Activated naive CD4-positive, alpha-beta T cell treated with Interleukin-2 at 50 U/mL for 16 hours (primary cell): ENCODE measurements around the gene SBNO2.

Experiments
- DNase-seq: peaks from one replicate; pipeline ENCODE4 v3.0.0-alpha.2; 2020

Gene SBNO2

DNA sequence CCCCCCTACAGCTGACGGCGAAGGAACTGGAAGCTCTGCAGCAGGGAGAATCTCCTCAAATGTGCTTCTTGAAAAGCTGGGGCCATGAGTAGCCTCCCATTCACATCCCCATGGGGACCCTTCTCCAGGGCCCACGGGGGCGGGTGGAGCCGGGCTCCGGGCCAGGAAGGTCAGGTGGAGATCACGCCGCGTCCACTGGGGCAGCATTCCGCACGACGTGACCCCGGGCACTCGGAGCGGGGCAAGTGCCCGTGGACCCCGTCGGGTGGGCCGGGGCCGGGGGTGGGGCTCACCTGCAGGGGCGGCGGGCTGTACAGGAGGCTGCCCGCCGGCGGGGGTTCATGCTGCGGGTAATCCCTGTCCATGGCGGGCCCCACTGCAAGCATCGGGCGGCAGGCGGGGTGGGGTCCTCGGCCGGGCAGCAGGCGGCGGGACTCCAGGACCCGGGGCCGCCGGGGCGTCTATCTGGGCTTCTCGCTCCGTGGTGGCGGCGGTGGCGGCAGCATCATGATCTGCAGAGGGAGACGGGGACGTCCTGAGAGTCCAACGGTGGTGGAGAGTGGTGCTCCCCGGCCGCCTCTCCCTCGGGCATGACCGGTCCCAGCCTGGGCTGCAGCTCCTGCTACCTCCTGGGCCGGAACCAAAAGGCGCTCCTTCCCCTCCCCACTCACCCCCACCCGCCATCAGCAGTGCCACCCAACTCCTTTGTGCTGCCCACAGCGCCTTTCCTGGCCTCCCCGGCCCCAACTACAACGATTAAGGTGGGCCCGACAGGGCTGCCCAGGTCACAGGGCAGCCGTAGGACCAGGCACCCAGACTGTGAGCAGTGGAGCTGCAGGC, 20.0 kb downstream of the SBNO2 start:
- no peak for DNase-seq

DNA sequence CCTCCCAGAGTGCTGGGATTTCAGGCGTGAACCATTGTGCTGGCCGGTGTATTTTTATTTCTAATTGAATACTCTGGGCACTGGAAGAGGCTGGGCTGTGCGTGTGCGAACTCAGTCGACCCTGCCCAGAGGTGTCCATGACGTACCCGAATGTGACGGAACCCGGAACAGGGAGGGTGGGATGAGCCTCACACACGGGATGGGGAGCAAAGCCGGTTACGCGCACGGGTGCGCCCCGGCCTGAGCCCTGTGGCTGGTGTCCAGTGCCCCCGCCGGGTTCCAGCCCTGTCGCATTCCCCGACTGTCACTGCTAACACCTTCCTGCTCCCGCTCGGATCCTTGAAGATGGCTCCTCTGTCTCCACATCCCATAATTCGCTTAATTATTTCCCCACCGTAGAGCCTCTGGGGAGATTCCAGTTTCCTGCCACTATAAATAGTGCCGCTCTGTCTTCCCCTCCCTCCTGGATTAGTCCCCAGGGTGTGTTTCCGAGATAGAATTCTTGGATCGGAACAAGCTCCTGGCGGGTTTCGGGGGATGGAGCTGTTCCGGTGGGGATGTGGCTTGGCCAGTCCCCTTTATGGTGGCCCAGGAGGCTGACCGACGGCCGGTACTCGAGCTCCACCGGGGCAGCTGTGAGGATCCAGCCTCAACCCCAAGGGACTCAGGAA, 22.0 kb downstream of the SBNO2 start:
- DNase-seq, result no peak

DNA sequence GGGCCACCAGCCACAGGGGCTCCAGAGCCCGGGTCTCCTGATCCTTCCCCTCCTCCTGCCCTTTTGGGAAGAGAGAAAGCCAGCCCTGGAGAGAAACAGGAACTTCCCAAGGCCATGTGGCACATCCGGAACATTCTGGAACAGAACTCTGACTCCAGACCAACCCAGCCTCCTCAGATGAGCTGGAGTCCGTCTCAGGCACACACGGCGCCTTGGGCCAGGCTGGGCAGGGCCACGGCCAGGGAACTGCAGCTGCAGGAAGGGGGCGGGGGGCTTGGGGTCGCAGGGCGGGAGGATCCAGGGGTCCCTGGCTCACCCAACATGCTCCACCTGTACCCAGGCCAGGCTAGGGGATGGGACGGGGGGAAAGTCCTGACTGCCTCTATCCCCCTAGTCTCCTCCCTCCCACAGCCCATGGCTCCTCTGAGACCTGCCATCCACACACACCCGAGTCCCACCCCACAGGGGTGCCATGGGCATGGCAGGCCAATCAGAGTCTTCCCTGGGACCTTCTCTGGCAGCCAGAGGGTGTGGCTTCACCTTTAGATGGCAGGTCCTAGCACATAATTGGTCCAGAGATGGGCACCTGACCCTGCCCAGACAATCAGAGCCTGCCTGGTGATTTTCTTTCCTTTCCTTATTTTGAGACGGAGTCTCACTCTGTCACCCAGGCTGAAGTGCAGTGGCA, 22.9 kb downstream of the SBNO2 start:
- DNase-seq, result no peak

DNA sequence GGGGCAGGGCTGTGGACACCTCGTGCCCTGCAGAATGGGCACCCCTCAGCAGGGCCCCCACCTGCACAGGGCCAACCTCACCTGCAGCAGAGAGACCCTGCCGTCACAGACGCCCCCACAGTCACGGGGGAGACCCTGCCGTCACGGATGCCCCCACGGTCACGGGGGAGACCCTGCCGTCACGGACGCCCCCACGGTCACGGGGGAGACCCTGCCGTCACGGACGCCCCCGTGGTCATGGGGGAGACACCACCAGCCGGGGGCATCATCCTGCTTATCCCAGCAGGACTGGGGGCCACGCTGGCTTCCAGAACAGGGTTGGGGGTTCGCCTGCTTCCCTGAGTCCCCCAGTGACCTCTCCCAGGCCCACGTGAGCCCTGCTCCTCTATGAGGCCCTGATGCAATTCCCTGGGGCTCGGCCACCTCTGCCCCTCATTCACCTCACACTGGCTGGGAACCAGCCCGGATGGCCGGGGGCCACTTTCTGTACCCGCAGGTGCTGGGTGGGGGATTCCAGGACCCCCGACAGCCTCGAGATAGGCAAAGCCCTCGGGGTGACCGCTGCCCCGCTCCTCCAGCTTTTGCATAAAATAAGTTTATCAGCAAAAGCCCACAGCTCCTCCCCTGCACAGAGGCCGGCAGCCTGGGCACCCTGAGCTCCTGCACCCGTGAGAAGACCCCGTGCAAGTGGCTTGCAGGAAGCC, 23.6 kb downstream of the SBNO2 start:
- DNase-seq, result no peak

DNA sequence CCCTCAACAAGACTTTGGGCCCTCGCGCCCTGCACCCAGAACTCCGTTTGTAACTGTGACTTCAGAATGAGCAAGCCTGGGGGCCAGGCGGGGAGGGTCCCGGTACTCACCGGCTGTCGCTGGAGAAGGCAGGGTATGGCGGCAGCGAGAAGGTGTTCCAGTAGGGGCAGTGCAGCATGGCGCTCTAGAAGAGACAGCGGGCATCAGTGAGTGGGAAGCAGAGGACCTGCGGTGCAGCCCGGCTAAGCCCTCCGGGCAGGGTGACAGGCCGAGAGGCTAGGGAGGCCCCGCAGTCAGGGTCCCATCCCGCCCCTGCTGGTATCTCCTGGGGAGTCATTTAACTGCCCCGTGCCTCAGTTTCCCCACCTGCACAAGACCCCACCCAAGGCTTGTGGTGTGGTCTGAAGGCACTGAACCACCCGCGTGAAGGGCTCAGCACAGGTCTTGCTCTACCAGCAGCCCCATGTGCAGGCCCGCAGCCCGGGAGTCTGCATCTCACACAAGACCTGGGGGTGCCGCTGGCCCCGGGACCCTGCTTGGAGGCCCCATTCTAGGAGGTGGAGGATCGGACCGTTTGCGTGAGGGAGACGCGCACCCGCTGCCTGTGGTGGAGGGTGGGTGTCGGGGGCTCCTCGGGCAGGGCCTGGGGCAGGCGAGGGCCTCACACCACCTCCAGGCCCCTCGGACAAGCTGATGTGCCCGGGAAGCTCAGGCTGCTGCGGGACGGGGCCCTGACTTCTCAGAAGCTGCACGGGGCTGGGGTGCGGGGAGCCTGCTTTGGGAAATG, 24.6 kb downstream of the SBNO2 start:
- DNase-seq, result no peak

DNA sequence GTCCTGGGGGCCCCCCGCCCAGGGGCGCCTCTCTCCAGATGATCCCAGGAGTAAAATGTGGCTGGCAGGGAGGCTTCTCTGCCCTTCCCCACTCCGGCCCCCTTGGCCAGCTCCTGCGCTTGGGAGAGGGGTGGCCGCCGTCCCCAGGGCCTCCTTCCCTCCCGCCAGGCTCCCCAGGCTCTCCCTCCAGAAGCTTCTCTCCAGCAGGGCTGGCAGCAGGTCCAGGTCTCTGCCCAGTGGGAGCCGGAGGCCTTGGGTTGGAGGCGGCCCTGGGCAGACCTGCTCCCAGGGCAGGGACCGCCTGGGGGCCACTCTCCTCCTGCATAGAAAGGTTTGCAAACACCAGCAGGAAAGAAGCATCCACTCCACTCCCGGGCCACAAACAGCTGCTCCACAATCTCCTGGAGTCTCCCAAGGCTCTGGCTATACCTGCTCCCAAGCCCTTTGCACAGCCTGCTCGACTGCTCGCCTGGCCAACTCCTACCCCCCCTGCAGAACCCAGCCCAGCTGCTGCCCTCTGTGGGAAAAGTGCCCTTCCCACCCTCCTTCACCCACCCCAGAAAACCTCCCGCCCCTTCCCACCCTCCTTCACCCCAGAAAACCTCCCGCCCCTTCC, 26.0 kb downstream of the SBNO2 start:
- DNase-seq, result no peak

DNA sequence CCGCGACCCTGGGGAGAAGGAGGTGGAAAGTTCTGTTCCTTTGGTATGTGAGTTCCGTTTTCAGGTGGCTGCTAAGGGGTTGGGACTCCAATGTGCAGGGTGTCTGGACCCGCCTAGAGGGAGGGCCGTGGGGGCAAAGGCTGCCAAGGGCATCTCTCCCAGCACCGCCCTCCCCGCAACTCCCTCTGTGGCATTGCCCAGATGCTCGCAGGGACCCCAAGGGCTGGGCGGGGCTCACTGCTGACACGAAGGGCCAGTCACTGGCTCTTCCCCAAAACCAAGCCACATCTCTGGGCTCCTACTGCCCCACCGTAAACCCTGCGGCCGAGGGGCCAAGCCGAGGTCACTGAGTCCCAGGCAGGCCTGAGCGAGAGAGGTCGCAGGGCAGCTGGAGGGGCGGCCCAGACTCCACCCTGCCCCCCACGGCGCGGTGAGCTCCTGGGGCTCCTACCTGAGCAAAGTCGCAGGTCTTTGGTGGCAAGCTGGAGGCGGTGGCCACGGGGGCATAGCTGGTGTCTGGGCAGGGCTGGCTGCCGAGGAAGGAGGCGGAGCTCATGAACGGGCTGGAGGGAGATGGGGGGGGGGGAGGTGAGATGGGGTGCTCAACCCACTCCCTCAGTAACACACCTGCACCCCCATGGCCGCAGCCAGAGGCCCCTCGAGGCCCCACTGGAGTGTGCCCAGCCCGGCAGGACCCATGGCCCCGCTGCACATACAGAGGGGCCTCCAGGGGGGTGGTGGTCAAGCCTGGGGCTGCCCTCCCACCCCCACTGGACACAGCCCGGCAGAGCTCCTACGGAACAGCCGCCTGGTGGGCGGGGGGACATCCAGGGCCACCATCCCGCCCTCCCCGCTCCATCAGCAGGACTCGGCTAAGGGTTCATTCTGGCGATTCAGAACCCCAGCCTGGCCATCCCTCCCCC, 26.9 kb downstream of the SBNO2 start:
- no peak for DNase-seq

DNA sequence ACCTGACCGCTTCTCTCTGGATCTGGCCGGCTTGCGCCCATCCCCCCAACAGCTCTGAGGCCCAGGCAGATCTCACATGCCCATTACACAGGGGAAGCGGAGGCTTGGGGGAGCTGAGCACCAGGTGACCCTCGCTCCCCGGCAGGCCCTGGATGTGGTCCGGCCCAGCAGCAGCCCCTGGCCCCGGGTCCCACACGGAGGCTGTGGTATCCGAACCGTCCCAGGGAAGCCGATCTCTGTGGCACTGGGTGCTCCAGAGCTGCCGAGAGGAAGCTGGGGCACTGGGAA, 27.7 kb downstream of the SBNO2 start:
- no peak for DNase-seq

DNA sequence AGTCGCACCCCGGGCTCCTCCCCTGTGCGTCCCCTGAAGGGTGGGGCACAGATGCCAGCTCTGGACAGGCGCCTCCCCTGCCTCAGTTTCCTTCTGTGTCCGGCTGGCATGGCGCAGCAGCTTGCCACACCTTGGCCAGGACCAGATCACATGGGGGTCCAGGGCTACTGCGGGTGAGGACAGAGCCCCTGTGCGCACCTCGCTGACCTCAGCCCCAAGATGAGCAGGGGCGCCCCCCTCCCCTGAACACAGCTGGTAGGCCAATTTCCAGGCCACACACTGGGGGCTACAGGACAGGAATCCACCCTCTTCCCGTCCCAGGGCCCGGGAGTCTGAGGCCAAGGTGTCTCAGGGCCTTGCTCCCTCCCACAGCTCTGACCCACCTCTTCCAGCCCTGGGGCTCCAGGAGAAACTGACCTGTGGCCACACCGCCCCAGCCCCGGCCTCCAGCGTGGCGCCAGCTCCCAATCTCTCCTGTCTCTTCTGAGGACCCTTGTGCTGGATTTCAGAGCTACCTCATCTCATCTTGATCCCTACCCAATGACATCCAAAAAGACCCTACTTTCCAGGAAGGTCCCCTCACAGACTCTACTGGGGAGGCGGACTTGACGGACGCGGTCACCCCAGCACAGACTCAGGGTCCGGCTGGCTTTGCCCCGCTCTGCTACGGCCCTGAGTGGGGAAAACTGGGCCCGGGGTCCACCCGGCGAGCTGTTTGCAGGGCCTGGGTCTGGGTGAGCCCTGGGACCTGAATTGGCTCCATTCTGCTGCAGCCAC, 28.2 kb downstream of the SBNO2 start:
- DNase-seq, result no peak

DNA sequence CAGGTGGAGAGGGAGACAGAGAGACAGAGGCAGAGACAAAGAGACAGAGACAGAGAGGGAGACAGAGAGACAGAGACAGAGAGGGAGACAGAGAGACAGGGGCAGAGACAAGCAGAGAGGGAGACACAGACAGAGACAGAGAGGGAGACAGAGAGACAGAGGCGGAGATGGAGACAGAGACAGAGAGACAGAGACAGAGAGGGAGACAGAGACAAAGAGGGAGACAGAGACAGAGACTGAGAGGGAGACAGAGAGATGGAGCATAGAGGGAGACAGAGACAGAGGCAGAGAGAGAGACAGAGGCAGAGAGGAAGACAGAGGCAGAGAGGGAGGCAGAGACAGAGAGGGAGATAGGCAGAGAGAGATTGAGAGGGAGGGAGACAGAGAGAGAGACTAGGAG, 29.3 kb downstream of the SBNO2 start:
- no peak for DNase-seq

DNA sequence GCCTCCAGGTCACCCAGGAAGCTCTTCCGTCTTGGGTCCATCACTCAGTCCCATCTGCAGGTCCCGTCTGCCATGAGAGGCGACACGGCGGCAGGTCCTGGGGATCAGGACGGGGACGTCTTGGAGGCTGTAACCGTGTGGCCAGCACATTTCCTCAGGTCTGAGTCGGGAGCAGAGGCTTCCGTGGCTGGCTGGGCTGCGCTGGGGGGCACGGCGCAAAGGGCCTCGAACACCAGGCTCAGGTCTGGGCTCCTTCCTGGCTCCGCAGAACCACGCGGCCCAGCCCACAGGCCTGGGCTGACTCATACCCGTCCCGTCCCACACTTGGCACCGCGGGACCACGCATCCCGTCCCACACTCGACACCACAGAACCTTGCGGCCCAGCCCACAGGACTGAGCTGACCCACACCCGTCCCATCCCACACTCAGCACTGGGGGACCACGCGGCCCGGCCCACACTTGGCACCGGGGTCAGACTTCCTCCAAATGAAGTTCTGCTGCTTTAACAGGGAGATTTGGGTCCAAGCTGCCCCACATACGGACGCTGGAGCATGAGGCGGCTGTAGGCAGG, 30.2 kb downstream of the SBNO2 start:
- no peak for DNase-seq

DNA sequence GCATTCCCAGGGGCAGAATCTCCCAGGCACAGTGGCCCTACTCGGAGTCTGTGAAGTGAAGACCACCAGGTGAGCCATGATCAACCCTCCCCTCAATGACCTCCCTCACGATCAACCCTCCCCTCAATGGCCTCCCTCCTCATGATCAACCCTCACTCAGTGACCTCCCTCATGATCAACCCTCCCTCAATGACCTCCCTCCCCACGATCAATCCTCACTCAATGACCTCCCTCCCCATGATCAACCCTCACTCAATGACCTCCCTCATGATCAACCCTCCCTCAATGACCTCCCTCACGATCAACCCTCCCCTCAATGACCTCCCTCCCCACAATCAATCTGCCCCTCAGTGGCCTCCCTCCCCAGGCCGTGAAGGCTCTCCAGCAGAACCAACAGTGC, 32.1 kb downstream of the SBNO2 start:
- DNase-seq, result no peak

DNA sequence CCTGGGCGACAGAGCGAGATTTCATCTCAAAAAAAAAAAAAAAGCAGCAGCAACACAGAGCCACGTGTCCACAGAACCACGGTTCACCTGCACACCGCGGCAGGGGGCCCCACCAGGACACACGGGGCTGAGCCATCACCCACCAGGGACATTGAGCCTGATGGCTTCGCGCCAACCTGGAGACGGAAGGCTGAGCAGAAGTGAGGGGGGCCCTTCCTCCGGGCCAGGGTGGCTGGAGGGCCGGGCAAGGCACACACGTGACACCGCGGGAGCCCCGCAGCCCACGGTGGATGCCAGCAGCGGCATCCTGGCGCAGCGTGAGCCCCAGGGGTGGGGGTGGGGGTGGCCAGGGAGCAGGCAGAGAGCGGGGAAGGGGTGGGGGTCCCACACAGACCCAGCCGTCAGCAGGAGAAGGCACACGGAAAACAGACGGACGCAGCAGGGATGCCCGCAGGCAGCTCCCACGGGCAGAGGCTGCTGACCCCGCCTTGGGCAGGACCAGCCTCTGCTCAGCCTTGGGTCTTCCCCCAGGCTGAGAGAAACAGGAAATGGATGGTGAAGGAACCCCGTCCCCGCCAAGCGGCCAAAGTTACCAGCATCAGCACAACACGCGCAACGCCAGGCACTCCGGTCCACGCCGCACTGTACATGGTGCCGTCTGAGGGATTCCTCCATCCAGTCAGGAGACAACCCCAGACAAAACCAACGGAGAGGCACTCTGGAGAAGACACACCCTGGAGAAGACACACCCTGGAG, 33.6 kb downstream of the SBNO2 start:
- no peak for DNase-seq

DNA sequence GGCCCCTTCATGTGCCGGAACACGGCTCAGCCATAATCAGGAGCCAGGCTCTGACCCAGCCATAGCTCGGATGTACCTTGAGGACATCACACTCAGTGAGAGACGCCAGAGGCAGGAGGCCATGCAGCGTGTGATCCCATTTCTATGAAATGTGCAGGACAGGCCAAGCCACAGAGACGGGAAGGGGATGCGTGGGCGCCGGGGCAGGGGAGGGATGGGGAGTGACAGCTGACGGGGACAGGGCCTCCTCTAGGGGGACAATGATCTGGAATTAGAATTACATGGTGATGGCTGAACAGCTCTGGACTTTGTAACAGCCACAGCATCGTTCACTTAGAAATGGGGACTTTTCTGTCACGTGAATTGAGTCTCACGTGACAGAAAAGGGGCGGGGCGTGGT, 34.9 kb downstream of the SBNO2 start:
- DNase-seq, result no peak

DNA sequence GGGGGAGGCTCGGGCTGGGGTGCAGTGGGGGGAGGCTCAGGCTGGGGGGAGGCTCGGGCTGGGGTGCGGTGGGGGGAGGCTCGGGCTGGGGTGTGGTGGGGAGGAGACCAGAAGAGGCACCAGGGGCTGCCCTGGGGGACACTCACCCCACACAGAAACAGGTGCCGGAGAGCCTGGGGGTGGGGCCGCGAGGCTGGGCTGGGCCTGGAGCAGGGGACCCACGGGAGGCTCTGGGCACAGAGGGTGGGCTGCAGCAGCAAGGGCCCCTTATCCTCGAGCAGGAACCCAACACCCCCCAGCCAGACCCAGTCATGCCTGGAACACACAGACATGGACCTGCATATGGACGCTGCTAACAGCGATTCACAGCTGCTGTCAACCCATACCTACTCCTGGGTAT, 35.9 kb downstream of the SBNO2 start:
- DNase-seq, result no peak

DNA sequence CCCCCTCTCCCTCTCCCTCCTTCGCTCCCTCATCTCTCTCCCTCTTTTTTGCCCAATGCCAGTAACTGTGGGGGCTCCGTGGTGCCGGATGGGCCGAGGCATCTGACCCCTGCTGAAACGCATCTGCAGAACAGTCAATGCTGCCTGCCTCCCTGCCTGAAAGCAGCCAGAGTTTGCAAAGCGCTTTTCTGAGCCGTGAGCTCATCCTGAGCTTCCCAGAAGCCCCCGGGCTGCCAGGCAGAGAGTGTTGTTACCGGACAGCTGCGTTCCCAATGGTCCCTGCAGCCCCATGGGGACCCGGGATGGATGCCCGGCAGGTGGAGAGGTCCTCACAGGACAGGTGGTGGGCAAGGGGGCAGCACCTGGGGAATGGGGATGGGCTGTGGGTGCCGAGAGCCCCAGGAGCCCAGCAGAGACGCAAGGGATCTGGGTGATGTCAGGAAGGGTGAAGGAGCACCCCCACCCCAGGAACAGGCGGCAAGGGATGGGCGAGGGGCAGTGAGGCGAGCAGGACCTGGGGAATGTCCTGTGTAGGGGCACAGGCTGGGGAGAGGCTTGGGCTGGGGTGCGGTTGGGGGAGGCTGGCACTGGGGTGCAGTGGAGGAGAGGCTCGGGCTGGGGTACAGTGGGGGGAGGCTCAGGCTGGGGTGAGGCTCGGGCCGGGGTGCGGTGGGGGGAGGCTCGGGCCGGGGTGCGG, 37.3 kb downstream of the SBNO2 start:
- no peak for DNase-seq

DNA sequence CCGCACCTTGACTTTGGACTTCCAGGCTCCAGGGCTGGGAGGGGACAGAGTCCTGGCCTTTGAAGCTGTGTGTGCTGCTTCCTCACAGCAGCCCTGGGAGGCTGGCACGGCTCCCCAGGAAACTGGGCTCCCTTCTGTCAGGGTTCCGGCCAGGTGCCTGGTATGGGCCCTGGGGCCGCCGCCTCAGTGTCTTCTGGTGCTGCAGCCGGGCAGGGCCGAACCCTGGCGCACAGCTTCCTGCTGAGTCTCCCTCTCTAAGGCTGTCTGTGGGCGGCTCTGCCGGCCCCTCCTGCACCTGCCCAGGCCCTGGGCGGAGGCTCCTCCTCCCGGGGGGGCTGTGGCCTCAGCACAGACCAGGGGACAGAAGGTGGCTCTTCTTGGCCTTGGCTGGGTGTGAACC, 37.9 kb downstream of the SBNO2 start:
- DNase-seq, result no peak

DNA sequence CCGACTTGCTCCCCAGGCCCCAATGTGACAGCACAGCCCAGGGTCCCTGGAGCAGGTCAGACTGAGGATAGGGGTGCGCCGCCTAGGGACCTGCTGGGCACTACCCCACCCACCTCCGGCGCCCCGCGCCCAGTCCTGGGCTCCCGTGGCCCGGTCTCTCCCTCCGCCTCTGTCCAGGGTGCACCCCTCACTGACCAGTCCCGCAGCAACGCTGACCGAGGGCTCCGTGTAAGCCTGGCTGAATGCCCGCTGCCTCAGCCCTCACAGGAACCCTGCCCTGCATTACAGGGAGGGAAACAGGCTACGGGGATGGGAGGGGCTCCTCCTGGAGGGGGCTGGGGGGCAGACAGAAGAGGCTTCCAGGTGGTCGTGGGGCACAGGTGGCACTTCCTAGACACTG, 38.6 kb downstream of the SBNO2 start:
- no peak for DNase-seq

DNA sequence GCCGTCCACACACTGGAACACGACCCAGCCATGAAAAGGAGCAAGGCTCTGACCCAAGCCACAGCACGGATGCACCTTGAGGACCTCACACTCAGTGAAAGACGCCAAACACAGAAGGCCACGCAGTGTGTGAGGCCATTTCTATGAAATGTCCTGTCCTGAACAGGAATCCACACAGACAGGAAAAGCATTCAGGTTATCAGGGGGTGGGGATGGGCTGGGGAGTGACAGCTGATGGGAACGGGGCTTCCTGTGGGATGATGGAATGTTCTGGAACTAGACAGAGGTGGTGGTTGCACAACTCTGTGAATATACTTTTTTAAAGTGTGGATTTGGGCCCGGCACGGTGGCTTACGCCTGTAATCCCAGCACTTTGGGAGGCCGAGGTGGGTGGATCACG, 39.6 kb downstream of the SBNO2 start:
- DNase-seq, result no peak
